ENCODE measurements around the gene AMZ2. TPM values are rescaled to one million over a fixed set of nuclear protein-coding genes. Genes with fewer than 3 reads are reported as not detected.

AMZ2 gene
- polyA plus RNA-seq, 3 donors: 34.0 to 67.6 (median 67.2) TPM

- Mint-ChIP-seq H3K9me3 (peaks cover 0 to 4% (median 2%) of the 10 kb centered on the region in 7 donors), H3K27me3 (ENCODE audit: low read depth in 3 of 3) (peaks cover 0 to 2% (median 2%) of the 10 kb centered on the region in 3 donors), H3K27ac (peak overlapping the region in 1 of 7 donors; percentile 54), H3K36me3 (peaks cover 9 to 14% of the 10 kb centered on the region in 2 donors), H3K4me1 (peaks cover 58% of the 10 kb centered on the region), H3K4me3 (no peak overlapping the region)
- intact Hi-C loops (cut with micrococcal nuclease): loop anchor here in 1 of 2 donors (5.0 kb wide), 1 partner anchor 47 kb away; the partner anchor contains the start of gene AMZ2
- H3K27ac ChIP-seq (ENCODE audit: low read depth in 1 of 2, low read length in 2 of 2): no peak overlapping the region
- H4K20me1 ChIP-seq (ENCODE audit: insufficient read depth, low read length): no peaks in the 10 kb centered on the region
- no peaks in the 10 kb centered on the region for H3K36me3 ChIP-seq (replicated peaks in 1 of 2; ENCODE audit: control insufficient read depth in 1 of 2, insufficient read depth in 2 of 2, low read length in 2 of 2)
- TF ChIP-seq CTCF (IDR thresholded peaks at IDR 0.05): no peak
- no peak overlapping the region for H3K4me2 ChIP-seq (replicated peaks; ENCODE audit: extremely low read depth, low read length, poor library complexity, severe bottlenecking)
- no peaks in the 10 kb centered on the region for H3K9me3 ChIP-seq (replicated peaks in 1 of 2; ENCODE audit: control insufficient read depth in 1 of 2, insufficient read depth in 1 of 2, low read length in 2 of 2)
- H3K9ac ChIP-seq (ENCODE audit: insufficient read depth, low read length, poor library complexity, severe bottlenecking): no peak overlapping the region
- 100% methylated on average over 1 of the region's 4 CpGs for WGBS (ENCODE audit: insufficient coverage)
- H3K27me3 ChIP-seq (ENCODE audit: control insufficient read depth in 2 of 2, insufficient read depth in 2 of 2, low read length in 2 of 2): no peaks in the 10 kb centered on the region
- H3K4me1 ChIP-seq (ENCODE audit: control insufficient read depth in 1 of 2, insufficient read depth in 2 of 2, low read length in 2 of 2): peaks cover 68 to 75% of the 10 kb centered on the region in 2 donors
- H3K79me2 ChIP-seq (ENCODE audit: insufficient read depth, low read length): peaks cover 39% of the 10 kb centered on the region
- H2AFZ ChIP-seq (ENCODE audit: insufficient read depth, low read depth, low read length, poor library complexity, severe bottlenecking): no peak overlapping the region
- no peak overlapping the region for H3K4me3 ChIP-seq (replicated peaks in 1 of 3; ENCODE audit: low read depth in 2 of 3, low read length in 3 of 3)
- DNase-seq: no peak
Observed at GRCh38 chr17:68294617-68295016, 46.8 kb downstream of the AMZ2 start.

- intact Hi-C loops (cut with micrococcal nuclease): no loop called here
- H3K4me2 ChIP-seq (replicated peaks; ENCODE audit: extremely low read depth, low read length, poor library complexity, severe bottlenecking): no peak overlapping the region
- WGBS (ENCODE audit: insufficient coverage): 93% methylated on average over 7 of the region's 7 CpGs
Observed at GRCh38 chr17:68295086-68295485, 47.2 kb downstream of the AMZ2 start.

More at GRCh38 chr17:68295086-68295485, 47.2 kb downstream of the AMZ2 start:
- Histone ChIP-seq H3K27me3 (ENCODE audit: control insufficient read depth in 2 of 2, insufficient read depth in 2 of 2, low read length in 2 of 2) (no peaks in the 10 kb centered on the region), H2AFZ (ENCODE audit: insufficient read depth, low read depth, low read length, poor library complexity, severe bottlenecking) (no peak overlapping the region), H4K20me1 (ENCODE audit: insufficient read depth, low read length) (no peaks in the 10 kb centered on the region), H3K27ac (ENCODE audit: low read depth in 1 of 2, low read length in 2 of 2) (no peak overlapping the region), H3K4me3 (replicated peaks in 1 of 3; ENCODE audit: low read depth in 2 of 3, low read length in 3 of 3) (no peak overlapping the region), H3K9ac (ENCODE audit: insufficient read depth, low read length, poor library complexity, severe bottlenecking) (no peak overlapping the region), H3K9me3 (replicated peaks in 1 of 2; ENCODE audit: control insufficient read depth in 1 of 2, insufficient read depth in 1 of 2, low read length in 2 of 2) (no peaks in the 10 kb centered on the region), H3K36me3 (replicated peaks in 1 of 2; ENCODE audit: control insufficient read depth in 1 of 2, insufficient read depth in 2 of 2, low read length in 2 of 2) (no peaks in the 10 kb centered on the region), H3K79me2 (ENCODE audit: insufficient read depth, low read length) (peaks cover 35% of the 10 kb centered on the region), H3K4me1 (ENCODE audit: control insufficient read depth in 1 of 2, insufficient read depth in 2 of 2, low read length in 2 of 2) (peaks cover 65 to 74% of the 10 kb centered on the region in 2 donors)
- peaks cover 0 to 4% (median 2%) of the 10 kb centered on the region in 7 donors for H3K9me3 Mint-ChIP-seq
- H3K27ac Mint-ChIP-seq: peak overlapping the region in 4 of 7 donors; percentile 9 to 76 (median 44)
- peaks cover 8 to 12% of the 10 kb centered on the region in 2 donors for H3K36me3 Mint-ChIP-seq
- H3K4me3 Mint-ChIP-seq: no peak overlapping the region
- H3K4me1 Mint-ChIP-seq: peaks cover 60% of the 10 kb centered on the region
- DNase-seq: no peak
- H3K27me3 Mint-ChIP-seq (ENCODE audit: low read depth in 3 of 3): peaks cover 0 to 2% (median 2%) of the 10 kb centered on the region in 3 donors
- TF ChIP-seq CTCF (IDR thresholded peaks at IDR 0.05): no peak
